ENCODE measurements around the gene FFAR3.

The FFAR3 gene

GRCh38 chr19:35357867-35358573 is at the start of gene FFAR3:
TSS of gene FFAR3 (plus strand) at chr19:35358460. CDS start at chr19:35358891, 431 bp downstream.
- DNase-seq (ENCODE audit: insufficient read length, low spot score), result no peak
- no peak for FAIRE-seq

GRCh38 chr19:35308910-35309309 is 49.4 kb upstream of the FFAR3 start:
- FAIRE-seq, result no peak
- DNase-seq (ENCODE audit: insufficient read length, low spot score), result no peak

GRCh38 chr19:35309481-35310279 is 48.6 kb upstream of the FFAR3 start:
- no peak for DNase-seq (ENCODE audit: insufficient read length, low spot score)
- no peak for FAIRE-seq

GRCh38 chr19:35310331-35310730 is 47.9 kb upstream of the FFAR3 start:
- FAIRE-seq, result no peak

GRCh38 chr19:35310811-35311465 is 47.3 kb upstream of the FFAR3 start:
- DNase-seq (ENCODE audit: insufficient read length, low spot score), result no peak
- no peak for FAIRE-seq

More at GRCh38 chr19:35310331-35310730, 47.9 kb upstream of the FFAR3 start:
- DNase-seq (ENCODE audit: insufficient read length, low spot score), result no peak

GRCh38 chr19:35311901-35312665 is 46.2 kb upstream of the FFAR3 start:
- DNase-seq (ENCODE audit: insufficient read length, low spot score) (no peak), FAIRE-seq (no peak)

GRCh38 chr19:35313587-35313986 is 44.7 kb upstream of the FFAR3 start:
- FAIRE-seq (no peak), DNase-seq (ENCODE audit: insufficient read length, low spot score) (no peak)

GRCh38 chr19:35314031-35314430 is 44.2 kb upstream of the FFAR3 start:
- FAIRE-seq, result no peak
- no peak for DNase-seq (ENCODE audit: insufficient read length, low spot score)

- DNase-seq (ENCODE audit: insufficient read length, low spot score), result no peak
- no peak for FAIRE-seq
Observed at GRCh38 chr19:35314858-35315470, 43.3 kb upstream of the FFAR3 start.

GRCh38 chr19:35315883-35316282 is 42.4 kb upstream of the FFAR3 start:
- FAIRE-seq (no peak), DNase-seq (ENCODE audit: insufficient read length, low spot score) (no peak)

- FAIRE-seq (no peak), DNase-seq (ENCODE audit: insufficient read length, low spot score) (no peak)
Observed at GRCh38 chr19:35316560-35316959, 41.7 kb upstream of the FFAR3 start.

- FAIRE-seq, result no peak
- no peak for DNase-seq (ENCODE audit: insufficient read length, low spot score)
Observed at GRCh38 chr19:35317464-35318043, 40.7 kb upstream of the FFAR3 start.

GRCh38 chr19:35318679-35319448 is 39.4 kb upstream of the FFAR3 start:
- FAIRE-seq (no peak), DNase-seq (ENCODE audit: insufficient read length, low spot score) (no peak)

- DNase-seq (ENCODE audit: insufficient read length, low spot score), result no peak
- peak; percentile 28 for FAIRE-seq
Observed at GRCh38 chr19:35320065-35320713, 38.1 kb upstream of the FFAR3 start.

- no peak for FAIRE-seq
Observed at GRCh38 chr19:35321291-35321690, 37.0 kb upstream of the FFAR3 start.

GRCh38 chr19:35322014-35322413 is 36.2 kb upstream of the FFAR3 start:
- DNase-seq (ENCODE audit: insufficient read length, low spot score) (no peak), FAIRE-seq (no peak)

More at GRCh38 chr19:35321291-35321690, 37.0 kb upstream of the FFAR3 start:
- DNase-seq (ENCODE audit: insufficient read length, low spot score), result no peak

GRCh38 chr19:35327642-35328041 is 30.6 kb upstream of the FFAR3 start:
- FAIRE-seq (peak; percentile 47), DNase-seq (ENCODE audit: insufficient read length, low spot score) (no peak)

GRCh38 chr19:35328851-35329285 is 29.4 kb upstream of the FFAR3 start, which contains the start of gene CD22:
TSS of gene CD22 (plus strand) at chr19:35329187. CDS start at chr19:35332041, 2,854 bp downstream.
- no peak for DNase-seq (ENCODE audit: insufficient read length, low spot score)
- peak; percentile 98 for FAIRE-seq
